NCI-H748 (cell line): ENCODE results near the gene FOXA2.

Source experiments
- DNase-seq: peaks from one replicate; lab custom pipeline; 2025; ENCODE audit not compliant: unreplicated experiment; lab: John Stamatoyannopoulos, UW

Gene FOXA2

DNA sequence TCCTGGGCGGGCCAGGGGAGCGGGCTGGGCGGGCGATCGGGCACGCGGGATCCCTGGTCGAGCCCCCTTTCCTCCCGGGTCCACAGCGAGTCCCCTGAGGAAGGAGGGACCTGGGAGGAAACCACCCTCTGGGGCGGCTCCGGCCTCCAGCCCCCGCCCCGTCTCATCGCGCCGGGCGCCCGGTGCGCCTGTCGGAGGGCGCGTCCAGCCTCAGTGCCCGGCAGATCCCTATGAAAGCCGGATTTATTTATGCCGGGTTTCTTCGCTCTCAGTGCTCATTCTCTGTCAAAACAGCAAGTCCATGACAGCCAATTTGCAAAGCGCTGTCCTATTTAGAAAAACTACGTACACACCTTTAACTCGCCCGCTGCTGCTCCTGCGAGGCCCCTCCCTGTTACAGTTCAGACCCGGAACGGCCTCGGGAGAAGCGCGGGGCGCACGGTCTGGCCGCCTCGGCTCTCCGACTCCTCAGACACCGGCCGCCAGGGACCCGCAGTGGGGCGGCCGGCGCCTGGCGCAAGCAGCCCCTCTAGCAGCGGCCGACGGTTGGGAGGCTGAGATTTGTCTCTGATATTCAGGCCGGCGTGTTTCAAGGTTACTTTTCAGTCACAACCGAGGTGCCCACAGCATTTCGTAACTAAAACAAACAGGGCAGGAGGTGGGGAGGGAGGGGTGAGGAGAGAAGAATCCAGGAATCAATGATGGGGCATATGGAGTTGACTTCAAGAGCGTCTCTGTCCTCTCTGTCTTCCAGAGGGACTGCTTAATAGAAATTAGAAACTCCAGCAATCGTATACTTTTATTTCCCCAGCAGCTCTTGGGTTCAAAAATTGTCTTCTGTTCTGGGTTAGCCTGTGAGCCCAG is 782 bp upstream of the FOXA2 start:
- peak; percentile 95 for DNase-seq

DNA sequence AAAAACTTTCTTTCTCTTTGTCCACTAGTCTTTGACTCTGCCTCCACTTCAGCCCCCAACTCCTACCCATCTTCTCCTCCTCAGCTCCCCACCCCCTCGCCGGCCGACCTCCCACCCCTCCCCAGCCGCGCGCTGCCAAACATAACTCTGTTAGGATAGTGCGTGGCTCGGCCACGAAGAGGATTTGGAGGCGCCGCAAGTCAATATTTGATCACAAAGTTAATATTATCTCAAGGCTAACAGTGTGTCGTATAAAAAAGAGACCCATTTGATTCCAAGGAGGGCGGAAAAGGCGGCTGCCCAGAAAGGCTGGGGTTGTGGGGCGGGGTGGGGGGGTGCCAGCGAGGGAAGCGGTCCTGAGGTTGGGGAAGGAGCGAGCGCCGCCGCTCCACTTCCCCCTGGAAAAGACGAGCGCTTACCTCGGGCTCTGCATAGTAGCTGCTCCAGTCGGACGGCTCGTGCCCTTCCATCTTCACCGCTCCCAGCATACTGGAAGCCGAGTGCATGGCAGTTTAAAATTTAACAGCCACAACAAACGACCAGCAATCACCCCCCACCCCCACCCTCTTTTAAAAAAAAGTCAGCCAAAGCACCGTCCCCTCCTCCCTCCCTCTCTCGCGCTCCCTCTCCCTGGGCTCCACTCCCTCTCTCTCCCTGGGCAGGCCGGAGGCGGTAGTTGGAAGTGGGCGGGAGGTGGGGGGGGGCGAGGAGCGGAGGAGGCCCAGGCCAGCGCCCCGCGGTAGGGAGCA is 425 bp downstream of the FOXA2 start:
- DNase-seq: peak; percentile 65

DNA sequence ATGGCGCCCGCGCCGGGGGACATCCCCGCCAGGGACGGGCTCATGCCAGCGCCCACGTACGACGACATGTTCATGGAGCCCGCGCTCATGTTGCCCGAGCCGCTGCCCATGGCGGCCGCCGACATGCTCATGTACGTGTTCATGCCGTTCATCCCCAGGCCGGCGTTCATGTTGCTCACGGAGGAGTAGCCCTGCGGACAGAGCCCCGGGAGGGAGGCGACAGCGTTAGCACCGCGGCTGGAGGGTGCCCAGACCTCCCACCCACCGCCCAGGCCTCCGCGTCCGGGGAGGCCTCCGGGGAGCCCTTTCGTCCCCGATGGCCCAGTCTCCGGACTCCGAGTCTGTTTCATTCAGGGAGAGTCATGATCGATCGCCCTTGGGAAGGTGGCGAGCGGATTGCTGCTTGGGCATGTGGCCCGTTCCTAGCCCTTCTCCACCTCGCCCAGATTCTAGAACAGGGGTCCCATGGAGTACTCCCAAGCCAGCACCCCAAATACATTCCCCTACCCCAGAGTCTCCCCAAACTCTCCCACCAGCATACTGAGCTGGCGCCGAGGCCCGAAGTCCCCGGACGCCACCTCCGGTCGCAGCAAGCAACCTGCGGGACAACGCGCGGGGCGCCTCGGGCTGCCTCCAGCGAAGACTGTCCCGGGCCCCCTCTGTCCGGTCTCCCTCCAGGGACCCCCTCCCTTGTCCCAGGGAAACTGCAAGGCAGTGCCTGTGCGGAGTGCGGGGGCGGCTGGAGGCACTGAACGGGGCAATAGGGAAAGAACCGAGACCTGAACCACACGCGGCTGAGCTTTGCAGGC is 1.2 kb downstream of the FOXA2 start:
- DNase-seq: peak; percentile 77

DNA sequence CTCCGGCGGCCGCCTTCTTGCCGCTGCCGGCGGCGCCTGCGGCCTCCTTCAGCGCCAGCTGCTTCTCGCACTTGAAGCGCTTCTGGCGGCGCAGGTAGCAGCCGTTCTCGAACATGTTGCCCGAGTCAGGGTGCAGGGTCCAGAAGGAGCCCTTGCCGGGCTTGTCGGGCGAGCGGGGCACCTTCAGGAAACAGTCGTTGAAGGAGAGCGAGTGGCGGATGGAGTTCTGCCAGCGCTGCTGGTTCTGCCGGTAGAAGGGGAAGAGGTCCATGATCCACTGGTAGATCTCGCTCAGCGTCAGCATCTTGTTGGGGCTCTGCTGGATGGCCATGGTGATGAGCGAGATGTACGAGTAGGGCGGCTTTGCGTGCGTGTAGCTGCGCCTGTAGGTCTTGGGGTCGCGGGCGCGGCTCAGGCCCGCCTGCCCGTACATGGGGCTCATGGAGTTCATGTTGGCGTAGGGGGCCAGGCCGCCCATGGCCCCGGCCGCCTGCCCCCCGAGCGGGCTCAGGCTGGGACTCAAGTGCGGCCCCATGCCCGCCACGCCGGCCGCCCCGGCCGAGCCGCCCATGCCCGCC is 1.9 kb downstream of the FOXA2 start:
- peak; percentile 74 for DNase-seq

DNA sequence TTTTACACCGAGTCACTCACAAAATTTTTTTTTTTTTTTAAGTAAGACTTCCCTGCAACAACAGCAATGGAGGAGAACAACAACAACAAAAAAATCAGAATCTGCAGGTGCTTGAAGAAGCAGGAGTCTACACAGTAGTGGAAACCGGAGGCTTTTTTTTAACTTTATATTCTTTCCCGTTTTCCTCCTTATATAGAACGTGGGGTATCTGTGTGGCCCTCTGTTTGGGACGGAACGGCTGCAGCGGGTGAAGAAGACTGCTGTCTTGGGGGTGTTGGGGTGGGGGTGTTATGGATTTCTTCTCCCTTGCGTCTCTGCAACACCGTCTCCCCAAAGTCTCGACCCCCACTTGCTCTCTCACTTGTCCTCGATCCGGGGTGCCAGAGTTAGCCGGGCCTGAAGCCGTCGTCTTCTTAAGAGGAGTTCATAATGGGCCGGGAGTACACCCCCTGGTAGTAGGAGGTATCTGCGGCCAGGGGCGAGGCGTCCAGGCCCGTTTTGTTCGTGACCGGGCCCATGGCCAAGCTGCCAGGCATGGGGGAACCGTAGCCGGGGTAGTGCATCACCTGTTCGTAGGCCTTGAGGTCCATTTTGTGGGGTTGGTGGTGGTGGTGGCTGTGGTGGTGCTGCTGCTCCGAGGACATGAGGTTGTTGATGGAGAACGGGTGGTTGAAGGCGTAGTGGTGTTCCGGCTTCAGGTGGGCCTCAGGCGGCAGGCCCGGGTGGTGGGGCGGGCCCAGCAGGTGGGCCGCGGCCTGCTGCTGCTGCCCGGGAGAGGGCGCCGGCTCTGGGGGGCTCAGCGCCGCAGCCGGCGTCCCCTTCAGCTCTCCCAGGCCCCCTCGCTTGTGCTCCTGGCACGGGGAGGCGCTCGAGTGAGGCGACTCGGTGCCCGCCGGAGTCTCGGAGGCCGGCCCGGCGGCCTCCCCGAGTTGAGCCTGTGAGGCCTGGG is 2.7 kb downstream of the FOXA2 start:
- DNase-seq: peak; percentile 74

DNA sequence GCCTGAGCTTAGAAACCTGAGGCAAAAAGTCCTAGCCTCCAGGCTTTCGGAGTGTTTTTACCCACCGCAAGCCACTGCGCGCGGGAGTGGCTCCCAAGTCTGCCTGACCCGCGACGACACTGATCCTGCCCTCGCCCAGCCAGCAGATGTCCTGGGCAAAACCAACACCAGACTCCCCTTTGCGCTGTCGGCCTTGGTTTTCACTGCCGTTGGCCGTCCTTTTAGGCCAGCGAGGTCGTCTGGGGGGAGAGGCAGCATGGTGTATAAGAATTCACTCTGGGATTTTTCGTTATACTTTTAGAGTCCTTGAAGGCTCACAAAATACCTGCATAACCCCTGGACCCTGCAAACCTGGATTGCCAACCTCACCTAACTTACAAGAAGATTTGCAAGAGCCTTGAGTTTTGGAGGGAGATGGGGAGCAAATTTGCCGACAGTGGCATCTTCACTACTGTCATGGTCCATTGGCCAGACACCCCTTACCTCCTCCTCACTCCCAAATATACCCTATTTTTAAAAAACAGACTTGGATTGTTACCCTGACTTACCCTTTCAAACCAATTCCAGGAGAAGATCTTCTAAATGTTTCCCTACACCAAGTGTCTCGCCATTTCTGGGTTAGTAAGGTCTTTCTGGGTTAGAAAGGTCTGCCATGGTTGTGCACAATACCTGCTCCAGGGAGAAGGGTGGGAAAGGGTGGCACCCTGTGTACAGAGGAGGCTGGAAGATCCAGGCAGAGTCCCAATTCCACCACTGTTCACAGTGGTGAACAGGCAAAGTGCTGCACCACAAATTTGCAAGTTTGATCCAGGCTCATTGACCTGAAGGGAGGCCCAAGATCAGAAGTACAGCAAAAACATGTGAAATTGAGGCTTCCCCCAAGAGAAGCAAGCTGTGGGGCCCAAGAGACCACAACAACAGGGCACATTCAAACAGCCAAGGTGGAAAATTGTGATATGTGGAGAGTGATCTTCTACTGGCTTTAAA is 4.4 kb downstream of the FOXA2 start:
- peak; percentile 66 for DNase-seq

DNA sequence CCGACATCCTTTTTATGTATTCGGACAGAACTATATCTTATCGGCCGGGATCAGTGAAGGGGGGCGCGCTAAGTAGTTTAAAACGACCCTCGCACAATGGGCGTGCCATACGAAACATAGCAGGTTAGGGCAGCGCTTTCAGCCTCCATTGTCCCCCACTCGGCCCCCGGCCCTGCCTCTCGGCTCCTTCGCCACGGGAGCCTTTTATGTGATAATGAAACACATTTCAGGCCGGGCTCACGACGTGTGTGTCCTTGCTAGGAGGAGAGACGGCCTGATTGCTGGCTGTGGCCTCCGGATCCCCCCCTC is 5.3 kb downstream of the FOXA2 start:
- DNase-seq: peak; percentile 90

DNA sequence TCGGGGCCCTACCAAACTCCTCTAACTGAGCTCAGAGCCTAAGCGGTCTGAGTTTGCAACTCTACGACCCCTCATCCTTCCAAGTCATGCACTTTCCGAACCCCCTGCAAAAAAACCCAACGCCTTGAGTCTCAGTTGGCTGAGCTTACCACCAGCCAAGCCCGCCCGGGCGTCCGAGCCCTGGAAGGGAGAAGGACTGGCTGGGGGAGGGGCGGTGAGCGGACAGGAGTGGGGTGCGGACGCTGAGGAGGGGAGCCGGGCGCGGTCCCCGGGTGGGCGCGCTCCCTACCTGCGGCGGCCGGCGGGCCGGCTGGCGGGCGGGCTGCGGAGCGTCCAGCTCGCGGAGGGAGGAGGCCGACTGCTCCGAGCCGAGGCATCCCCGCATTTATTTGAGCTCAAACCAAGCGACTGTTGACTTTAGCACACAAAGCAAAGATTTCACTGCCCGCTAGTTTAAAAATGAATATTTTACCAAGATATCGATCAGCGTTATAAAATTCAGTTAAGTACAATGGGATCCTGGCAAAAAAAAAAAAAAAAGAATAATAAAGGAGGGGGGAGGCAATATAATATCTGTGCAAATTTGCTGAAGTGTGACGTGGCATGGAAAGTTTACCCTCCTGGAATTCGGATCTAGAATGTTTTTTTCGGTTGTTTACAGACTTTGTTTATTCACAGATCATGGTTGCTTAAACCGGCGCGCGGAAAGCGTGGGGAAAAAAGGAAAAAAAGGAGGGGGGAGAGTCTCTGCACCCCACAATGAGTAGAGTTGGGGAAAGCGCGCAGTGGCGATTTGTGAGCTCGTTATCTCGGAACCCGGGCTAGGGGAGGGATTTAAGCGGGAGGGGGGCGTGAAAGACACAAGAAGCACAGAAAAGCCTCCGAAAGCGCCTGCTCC is 5.9 kb downstream of the FOXA2 start:
- peak; percentile 51 for DNase-seq

DNA sequence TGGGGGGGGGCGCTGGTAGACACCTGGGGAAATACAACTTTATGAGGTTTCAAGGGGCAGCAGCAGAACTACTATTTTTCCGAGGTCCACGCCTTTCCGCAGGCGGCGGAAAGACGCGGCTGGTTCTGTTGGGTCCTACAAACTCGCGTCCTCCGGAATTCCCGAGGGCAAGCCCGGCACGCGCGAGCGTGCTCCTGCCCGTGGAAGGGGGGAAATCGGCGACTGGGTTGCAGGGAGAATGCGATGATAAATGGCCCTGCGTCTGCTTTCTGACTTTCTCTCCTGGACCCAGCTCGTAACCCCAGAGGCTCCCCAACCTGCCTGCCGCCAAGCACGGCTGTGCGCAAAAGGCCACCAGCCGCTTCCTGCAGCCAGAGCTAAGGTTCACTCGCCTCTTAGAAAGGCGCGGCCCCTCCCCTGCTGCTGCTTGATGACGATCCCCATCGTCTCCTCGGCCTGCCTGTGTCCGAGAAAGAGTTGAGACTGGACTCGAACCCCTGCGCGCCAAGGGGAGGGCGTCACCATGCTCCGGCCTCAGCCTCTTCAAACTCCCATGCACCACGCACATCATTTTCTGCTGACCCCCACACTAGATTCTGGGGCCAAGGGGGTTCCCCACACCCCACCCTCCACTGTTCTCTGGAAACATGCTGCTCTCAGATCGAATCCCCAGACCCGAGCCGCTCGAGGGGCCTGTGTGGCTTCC is 6.7 kb downstream of the FOXA2 start:
- peak; percentile 40 for DNase-seq

DNA sequence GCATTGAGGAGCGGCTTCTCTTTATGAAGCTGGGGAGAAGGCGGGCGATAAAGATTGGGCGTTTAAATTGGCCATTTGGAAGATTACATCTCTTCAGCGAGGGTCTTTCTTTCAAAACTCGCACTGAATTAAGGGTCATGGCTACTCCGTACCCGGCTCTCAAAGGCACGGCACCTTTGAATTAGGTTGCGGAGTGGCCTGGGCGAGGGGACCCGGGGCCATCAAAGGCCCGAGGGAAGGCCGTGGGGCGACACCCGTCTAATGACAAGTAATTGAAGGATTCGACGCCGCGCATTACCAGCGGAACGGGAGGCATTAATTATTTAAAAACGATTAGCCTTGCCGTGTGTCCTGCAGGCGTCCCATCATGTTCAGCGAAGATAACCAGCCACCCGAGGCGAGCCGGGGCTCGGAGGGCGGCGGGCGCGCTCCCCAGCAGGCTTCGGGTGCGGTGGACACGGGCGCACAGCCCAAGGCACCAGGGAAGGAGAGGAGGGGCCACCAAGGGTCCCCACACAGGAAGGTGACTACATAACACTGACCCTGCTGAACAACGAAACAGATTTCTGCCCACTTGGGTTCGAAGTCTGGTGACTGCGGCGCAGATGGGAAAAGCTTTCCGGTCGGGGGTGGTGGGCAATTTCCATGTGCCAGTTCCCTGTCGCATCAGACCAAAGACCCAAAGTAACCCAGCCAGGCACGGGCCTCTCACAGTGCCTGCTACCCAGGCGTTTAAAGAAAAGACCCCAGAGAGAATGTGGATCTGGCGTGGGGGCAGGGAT is 7.4 kb downstream of the FOXA2 start:
- DNase-seq: peak; percentile 42

DNA sequence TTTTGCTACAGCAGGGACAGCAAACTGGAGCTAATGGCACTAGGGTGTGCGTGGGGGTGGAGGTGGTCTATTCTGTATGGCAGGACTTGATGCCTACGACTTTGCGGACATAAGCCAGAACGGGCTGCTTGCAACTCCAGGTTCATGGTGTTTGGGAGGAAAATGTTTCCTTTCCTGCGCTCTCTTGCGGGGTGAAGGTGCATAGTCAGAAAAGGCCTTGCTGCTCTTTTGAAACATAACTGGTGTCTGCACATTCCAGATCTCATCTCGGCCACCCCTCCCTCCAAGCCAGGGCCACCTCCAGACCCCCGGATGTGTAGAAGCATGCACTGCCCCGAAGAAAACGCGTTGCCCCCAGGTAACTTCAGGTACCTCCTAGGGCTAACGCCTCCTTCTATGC is 8.1 kb downstream of the FOXA2 start:
- peak; percentile 37 for DNase-seq

DNA sequence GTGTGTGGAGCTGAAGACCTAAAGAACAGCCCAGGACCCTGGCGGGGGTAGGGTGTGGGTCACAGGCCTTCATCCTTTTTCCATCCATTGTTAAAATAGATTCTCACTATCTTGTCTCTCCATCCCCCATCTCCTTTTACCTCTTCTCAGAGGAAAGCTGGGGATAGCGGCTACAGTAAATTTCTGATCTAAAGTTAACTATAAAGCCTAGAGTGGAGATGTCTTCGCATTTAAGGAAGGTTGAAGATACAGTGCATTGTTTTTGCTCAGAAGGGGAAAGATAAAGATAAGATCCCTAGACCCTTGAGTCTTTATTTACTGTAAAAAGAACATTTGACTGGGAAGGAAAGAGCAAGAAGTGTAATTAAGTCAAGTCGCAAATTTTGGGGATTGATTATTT is 8.6 kb downstream of the FOXA2 start:
- DNase-seq: no peak

DNA sequence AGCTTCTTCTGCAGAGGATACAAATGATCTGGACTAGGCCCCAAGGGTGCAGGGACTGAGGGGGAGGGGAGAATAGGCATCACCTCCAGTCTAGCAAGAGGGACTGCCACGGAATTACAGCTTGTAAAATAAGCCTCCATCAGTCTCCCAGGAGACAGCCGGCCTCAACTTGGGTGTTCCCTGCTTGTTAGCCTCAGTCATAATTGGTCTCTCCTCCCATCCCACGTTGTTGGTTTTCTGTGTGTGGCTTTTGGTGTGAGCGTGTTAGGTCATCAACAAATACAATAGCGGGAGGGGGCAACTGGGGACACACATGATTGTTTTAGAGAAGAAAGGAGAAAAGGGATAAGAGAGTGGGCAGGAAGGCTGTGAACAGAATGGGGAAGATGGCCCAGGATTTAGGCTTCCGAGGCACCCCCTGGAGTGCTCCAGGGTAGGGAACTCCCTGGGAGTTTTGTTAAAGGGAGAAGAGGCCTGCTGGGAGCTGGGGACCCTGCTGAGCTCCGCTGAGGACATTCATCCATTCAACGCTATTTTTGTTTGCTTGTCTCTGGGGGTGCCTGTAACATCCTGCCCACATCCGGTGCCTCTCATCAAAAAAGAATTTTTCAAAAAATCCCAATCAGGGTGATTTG is 9.2 kb downstream of the FOXA2 start:
- DNase-seq: peak; percentile 95

DNA sequence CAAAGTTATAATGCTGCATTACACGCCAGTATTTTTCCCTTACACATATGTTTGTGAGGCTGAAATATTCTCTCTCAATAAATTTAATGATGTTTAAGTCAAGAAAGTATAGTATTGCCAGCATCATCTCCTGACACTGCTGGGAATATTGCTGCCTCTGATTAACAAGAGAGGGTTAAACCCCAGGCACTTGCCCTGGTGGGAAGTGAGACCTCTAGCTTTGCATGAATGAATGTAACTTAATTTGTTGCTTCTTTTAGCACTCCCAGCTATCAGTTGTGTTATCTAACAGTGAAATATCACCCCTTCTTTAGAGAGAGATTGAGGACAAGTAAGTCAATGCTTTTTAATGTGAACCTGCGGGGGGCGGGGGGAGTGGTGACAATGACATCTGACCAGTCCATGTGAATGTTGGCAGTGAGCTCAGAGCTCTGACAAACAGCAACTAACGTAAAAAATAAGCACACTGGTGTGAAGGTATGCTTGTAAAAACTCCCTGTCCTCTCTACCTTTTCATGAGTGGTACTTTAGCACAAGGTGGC is 9.8 kb downstream of the FOXA2 start:
- peak; percentile 67 for DNase-seq

DNA sequence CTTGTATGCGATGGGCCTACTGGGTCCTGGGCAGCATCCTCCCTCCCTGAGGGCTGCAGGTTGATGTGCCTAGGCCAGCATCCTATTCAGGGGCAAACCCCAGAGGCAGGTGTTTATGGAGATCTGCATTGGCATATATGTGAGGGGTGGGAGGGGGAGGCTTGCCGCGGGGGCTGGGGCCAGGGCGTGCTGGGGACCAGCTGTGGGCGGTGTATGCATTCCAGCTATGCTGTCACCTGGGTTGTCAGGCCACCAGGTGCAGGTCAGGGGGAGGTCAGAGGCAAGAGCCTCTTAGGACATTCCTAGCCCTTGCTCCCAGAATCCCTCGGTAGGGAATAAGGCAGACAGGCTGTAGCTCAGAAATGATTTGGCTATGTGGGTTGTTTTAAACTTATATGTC is 11.9 kb downstream of the FOXA2 start:
- DNase-seq: no peak

DNA sequence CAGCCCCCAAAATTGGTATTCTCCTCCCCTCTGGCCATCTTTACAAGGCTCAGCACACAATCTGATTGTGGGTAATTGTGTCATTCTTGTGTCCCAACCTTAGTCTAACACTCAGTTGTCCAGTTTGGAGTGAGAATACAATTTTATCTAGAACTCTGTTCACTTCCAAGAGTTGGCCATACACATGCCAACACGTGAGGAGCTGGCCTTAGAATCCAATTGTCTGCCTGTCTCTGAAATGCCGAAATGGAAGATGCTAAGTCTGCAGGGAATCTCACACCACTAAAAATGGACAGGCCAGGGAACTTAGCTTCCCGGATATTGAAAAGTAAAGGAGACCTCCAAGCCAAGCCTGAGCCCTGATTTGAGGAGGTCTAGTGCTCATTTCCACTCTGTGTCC is 12.3 kb downstream of the FOXA2 start:
- no peak for DNase-seq
